Left forelimb (tissue), 1 donor: ENCODE data around the gene CMYA5.
"Not testable (repeated sequence)": the region's sequence is repeated elsewhere in the genome, so short reads cannot be mapped to it uniquely, and the experiment has no call there.

ENCODE experiments used
- DNase-seq: peaks from one replicate; pipeline ENCODE4 v3.0.0-alpha.2; 2018; ENCODE audit warnings: low spot score

The CMYA5 gene

DNA sequence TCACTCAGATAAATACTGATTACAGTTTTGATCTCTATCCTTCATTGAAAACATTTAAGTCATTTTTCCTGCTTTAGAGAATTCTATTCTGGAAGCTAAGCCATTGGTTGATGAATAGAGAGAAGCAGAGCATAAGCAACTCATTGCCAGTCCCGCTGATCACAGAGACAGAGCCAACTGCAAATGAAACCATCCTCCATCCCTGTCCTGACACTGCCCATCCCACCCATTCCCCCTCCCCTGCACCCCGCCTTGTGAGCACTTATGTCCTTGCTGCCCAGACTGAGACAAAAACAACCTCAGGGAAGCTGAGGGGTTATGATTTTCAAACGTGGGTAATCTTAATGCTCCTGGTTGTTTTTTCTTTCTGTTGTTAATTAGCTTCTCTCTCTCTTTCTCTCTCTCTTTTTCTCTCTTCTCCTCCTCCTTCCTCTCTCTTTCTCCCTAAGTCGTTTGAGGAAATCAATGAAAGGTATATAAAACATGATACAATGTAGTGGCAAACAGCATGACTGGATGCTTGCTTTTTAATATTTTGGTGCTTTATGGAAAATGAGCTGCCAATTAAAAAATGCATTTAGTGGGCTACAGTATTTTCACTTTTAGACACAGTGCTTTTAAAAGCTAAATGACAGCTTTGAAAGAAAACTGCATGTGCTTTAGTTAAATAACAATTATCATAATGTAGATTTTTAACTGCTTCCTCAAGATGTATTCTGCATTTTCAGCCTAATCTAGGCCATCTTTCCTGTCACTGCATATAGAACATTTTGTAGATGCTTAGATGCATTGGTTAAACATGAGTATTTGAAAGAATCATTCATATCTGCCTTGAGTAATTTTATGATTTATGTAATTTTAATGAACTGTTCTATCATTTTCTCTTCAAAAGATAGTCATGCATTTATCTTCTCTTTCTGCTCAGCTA lies 57.3 kb downstream of the CMYA5 start:
- DNase-seq, result no peak

DNA sequence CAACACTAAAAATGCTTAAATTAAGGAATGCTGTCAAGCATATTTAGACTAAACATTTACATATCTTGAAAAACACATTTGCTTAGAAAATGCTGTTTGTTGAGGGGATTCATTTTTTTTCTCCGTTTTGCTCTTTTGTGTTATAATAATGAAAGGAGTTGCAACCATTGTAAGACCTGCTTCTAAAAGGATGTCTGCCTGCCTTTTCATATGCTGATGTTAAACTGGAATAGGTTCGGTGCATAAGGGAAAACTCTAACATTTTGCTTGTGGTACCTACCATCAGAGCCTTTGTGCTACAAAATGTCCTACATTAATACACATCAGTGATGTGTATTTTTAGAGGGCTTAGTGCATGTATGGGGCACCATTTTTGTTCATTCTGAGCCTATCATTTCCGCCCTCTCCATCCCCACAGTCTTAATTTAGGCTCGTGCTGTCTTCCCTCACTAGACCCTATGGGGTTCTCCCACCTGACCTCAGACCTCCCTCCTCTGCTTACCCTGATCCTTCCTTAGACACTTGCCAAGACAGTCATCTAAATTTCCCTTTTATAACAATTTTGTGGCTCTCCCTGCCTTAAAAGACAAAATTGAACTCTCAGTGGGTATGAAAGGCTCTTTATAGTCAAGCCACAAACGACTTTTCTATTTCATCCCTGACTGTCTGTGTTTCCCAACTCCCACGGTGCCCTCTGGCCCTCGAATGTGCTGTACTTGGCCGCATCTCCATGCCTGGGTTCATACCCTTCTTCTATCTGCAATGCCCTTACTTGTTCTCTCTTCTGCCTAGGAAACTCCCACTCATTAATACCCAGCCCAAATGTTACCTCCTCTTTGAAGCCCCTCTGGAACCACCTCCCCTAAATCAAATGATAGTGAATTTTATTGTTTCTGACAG lies 61.2 kb downstream of the CMYA5 start:
- DNase-seq, result no peak

DNA sequence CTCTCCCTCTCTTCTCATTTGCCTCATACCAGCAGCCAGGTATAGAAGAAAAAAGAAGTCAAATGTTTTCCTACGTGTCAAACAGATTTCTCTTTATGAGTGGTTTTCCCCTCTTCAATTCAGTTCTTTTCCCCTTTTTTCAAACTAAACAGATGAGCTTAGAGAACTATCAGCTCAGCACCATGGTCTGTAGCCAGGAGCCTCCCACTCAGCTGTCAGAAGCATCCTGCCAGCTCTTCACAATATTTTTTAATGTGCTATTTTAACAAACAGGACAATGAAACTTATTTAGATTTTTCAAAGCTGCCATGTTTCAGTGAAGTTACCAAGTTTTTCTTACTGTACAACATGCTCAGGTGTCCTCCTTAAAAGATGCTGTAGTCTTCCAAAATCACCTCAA lies 63.5 kb downstream of the CMYA5 start:
- no peak for DNase-seq

DNA sequence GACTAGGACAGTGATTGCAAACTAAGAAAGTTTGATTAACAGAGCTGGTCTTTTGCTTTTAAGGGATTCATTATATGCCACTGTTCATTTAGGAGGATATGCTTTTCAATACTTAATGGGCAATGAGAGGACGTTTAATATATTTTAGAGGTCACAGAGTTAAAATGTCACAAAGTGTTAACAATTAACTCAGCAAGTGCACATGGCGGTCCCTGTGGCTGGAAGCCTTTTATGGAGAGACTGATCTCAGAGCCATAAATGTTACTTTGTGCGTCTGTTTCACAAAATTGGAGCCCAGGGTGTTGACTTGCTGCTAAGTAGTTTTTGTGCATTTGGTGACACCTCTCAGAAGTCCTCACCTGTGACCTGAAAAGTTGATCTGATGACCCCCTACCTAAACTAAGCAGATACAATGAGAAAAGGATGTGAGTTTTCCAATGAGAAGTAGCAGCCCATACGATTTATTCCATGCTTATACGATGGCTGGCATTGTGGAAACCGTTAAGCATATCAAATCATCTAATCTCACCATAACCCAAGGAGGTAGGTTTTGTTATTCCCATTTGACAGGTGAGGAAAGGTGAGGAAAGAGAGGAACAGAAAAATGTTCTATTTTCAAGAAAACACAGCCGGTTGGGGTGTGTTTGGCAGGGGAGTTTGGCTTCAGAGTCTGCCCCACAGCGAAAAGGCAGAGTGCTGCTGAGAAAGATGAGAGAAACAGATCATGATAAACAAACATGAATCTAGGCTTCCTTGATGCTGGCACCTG lies 64.4 kb downstream of the CMYA5 start:
- no peak for DNase-seq

DNA sequence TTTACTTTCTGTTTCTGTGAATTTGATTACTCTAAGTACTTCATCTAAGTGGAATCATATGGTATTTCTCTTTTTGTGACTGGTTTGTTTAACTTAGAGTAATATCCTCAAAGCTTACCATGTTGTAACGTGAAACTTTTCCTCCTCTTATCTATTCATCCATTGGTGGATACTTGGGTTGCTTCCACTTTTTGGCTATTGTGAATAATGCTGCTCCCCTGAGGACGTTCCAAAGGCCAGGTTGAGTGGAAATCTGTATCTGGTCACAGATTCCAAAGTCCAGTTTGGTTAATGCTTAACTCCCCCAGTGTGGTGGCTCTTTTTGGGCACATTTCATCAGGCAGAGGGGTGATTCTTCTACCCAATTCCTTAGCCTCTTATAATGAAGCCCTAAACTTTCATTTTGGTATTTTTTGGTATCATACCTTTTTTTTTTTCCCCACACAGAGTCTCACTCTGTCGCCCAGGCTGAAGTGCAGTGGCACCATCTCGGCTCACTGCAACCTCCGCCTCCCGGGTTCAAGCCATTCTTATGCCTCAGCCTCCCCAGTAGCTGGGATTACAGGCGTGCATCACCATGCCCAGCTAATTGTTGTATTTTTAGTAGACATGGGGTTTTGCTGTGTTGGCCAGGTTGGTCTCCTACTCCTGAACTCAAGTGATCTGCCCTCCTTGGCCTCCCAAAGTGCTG lies 65.4 kb downstream of the CMYA5 start:
- no peak for DNase-seq

DNA sequence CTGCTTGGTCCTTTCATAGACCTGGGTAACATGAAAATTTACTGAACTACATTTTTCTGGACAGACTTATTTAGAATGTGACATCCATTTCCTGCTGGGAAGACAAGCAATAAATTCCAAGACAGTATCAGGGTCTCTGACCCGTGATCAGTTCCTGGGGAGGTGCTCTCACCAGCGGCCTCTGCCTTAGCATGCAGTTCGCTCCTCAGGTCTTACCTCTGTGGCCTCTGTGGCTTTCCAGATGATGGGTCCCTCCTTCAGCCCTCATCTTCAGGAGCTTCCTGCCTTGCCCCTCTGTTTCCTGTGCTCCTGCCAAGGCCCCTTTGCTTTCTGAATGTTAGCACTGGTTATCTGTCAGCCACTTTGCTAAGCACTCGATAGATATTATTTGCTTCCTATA lies 66.4 kb downstream of the CMYA5 start:
- DNase-seq, result no peak

DNA sequence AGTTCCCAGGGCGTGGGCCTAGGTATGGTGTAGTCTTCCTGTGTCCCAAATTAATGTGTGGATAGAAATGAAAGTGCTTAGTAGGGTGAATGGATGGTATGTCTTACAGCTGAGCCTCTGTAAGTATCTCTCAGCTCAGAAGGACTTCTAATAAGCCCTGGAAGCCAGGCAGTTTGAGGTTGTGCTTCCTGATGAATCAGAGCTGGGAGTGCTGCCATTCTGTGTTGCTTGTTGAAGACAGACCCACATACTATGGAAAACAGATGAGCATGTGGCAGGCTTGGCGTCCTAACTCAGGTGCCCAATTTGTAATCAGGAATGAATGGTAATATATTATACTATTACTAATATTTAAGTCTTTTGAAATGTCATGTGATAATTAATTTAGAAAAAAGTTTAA lies 69.8 kb downstream of the CMYA5 start:
- DNase-seq, result no peak

DNA sequence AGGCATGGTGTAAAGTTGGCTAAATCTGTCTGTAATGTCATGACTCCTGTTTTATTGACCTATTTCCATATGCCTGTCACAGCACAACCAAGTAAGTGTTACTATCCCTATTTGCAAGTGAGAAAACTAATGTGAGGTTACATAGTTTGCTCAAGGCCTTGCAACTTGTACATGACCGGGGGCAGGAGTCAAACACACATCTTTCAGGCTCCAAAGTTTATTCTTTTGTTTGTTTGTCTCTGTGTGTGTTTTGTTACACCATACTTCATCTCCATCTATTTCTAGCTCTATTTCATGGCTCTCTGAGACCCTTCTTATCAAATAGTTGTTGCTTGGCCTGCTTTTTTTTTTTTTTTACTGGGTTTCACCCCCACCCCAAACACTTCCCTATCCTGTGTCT lies 70.2 kb downstream of the CMYA5 start:
- no peak for DNase-seq

DNA sequence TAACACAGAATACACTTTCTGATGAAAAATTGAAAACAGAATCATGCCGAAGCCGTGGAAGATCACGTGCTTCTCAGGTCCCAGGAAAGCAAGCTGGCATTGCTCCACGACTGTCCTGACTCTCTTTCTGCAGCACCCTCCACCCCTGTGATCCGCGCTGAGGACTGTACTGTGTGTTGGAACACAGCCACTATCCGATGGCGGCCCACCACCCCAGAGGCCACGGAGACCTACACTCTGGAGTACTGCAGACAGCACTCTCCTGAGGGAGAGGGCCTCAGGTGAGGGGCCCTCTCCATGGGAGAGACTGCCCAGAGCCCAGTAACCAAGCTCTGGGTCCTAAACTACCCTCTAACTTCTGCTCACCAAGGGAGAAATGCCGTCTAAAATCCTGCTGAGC lies 73.3 kb downstream of the CMYA5 start:
- no peak for DNase-seq

DNA sequence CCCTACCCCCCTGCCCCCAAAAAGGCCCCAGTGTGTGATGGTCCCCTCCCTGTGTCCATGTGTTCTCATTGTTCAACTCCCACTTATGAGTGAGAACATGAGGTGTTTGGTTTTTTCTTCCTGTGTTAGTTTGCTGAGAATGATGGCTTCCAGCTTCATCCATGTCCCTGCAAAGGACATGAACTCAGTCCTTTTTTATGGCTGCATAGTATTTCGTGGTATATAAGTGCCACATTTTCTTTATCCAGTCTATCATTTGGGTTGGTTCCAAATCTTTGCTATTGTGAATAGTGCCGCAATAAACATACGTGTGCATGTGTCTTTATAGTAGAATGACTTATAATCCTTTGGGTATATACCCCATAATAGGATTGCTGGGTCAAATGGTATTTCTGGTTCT lies 74.5 kb downstream of the CMYA5 start:
- not testable (repeated sequence) for DNase-seq

DNA sequence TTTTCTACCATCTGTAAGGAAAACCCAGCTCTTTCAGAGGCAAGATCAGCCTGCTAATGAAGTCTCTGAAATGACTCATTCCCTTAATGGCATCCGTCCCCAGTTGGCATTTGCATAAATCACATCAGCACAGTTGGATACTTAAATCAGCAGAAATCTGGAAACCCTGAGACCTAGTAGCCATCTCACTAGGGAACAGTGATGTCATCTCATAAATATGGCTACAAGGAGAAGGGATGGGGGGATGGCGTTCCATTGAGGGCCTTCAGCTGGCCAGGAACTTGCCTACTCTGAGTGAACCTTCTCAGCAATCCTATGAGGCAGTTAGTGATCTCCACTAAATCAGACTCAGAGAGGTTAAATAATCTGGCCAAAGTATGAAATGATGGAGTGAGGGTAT lies 81.8 kb downstream of the CMYA5 start:
- DNase-seq, result no peak

DNA sequence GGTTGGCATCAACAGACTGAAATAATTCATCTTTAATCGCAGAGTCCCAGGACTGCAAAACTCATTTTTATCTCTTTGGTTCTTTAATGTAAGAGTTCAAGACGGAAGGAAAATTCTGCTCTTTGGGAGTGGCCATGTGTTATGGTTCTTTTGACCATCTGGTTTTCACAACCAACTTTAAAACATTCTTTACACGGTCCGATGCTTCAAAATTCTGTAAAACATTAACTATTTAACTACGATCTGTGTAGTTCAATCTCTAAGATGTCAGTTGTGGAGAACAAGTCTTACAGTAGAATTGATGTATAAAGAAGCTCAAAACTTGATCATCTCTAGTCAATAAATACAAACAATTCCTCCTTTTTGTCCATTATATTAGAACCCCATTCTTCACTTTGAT lies 83.0 kb downstream of the CMYA5 start:
- DNase-seq, result no peak

DNA sequence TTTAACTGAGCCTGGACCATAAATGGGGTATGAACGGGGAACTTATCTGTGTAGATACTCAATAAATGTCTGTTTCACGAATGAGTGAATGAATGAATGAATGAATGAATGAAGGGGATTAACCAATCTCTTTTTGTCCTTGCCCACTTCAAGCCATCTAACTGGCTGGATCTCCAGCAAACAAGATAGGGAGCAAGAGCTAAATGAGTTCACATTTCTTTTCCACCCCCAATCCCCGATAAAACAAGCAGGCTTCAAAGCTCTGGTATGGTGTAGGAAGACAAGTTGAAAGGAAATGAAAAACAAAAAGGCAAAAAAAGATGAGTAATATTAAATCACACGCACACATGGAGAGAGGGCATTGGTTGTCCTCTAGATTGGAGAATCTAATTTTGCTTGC lies 84.0 kb downstream of the CMYA5 start:
- DNase-seq, result no peak

DNA sequence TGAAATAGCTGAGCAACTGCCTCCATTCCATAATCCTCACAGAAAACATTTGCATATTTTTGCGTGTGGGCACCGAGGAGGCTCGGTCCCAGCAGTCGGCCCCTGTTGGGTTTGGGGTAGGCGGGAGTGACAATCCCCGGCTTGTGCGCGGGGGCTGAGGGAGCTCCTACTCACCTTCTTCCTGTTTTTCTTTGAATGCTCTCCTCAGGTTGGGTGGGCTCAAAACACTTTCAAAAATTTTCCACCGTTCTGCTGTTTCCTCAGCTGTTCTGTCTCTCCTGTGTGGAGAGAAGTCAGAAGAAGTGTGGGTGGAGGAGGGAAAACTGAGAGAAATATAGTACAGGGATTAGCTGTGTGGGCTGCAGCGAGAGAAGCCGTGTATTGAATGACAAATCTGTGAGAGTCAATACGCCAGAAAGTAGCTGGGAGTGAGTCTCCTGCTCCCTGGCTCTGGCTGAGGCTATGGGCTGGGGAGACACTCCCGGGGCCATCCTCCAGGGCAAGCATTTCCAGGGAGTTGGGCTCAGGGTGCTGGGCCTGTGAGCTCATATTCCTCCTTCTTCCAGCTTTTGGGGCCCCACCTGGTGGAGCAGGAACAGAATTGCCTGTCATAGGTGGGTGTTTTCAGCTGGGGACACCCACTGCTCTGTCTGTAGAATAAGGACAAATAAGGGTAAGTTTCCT lies 84.7 kb downstream of the CMYA5 start:
- no peak for DNase-seq

DNA sequence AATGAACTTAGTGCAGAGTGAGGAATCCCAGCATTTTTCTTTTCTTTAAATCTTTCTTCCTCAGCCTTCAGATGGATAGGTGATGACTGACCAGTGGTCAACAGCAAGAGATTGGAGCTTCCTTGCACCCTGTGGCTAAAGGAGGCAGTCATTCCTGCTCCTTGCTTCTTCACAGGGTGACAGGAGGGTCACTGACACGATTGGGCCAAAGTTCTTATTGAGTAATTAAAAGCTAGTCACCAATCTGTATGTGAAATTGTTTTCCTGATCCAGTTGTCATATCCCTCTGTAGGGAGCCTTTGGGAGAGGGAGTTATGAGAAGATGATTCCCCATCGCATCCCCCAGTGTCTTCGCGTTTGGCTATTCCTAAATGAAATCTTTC lies 85.2 kb downstream of the CMYA5 start:
- DNase-seq, result no peak

DNA sequence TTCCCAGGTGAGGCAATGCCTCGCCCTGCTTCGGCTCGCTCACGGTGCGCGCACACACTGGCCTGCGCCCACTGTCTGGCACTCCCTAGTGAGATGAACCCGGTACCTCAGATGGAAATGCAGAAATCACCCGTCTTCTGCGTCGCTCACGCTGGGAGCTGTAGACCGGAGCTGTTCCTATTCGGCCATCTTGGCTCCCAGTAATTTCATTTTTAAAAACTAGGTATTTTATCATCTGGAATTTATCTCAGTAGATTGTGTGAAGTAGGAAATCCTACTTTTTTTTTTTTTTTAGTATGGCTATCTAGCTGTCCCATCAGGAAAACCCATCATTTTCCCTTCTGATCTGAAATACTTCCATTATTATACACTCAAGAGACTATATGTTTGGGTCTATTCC lies 95.1 kb downstream of the CMYA5 start:
- DNase-seq, result not testable (repeated sequence)

DNA sequence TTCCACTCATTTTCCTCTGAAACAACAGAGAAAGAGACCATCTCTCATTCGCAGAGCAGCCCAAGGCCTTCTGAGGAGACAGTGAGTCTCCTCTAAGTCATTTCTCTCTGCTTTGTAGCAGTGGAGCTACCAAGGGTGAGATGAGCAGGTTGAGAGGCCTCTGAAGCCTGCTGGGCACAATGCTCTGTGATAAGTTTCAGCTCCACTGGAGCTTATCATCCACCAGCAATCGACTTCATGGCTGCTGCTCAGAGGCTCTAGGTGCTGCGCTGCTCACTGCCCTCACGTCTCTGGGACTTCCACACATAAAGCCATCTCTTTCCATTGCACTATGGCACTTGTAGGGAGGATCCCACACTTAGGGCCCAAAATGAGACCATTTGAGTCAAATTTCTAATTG lies 96.3 kb downstream of the CMYA5 start:
- DNase-seq, result no peak

DNA sequence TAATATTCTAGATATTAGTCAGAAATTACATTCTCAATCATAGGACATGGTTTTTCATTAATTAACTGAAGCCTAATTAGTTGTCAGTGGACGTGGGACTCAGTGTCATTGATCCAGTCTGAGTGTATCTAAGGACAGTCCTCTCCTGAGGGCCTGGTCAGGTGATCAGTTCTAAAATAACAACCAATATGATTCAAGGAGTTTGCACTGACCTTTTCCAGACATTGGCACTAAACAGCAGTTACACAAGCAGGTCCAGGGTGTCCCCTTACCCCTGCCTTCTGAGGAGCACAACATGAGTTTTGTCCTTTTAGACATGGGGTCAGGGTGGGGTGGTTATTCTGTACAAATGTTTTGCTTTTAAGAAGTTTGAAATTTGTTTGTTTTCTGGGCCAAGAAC lies 97.8 kb downstream of the CMYA5 start:
- DNase-seq, result no peak

DNA sequence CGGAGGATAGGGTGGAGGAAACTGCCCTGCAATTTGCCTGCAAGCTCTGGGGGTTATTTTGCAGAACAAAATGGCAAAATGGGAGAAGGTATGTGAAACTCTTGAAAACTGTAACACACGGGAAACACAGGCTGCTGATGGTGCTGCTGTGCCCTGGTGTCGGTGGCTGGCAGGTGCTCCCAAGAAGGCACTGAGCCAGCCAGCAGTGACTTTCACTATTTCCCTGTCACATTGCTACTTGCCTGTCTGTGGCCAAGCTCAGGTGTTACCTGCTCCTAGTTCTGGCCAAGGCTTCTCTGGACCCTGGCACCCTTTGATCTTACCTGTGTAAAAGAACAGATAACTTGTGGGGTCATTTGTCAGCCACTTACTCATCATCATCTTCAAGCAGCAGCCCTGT lies 102.2 kb downstream of the CMYA5 start:
- no peak for DNase-seq

DNA sequence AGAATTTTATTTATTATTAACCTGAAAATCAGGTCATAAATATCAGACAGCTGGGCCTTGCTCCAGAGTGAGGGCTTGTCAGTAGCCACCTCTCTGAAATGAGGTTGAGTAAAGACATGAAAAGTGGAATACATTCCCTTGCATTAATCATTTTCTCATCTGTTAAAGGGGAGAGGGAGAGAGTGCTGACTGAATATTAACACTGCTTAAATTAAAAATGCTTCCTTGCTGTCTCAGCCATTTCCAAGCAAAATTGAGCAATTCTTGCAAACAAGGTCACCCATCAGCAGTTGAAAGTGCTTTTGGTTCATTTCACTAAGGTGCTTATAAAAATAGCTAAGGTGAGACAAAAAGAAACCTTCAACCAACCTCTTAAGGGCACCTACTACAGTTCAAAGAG lies 102.8 kb downstream of the CMYA5 start:
- no peak for DNase-seq

DNA sequence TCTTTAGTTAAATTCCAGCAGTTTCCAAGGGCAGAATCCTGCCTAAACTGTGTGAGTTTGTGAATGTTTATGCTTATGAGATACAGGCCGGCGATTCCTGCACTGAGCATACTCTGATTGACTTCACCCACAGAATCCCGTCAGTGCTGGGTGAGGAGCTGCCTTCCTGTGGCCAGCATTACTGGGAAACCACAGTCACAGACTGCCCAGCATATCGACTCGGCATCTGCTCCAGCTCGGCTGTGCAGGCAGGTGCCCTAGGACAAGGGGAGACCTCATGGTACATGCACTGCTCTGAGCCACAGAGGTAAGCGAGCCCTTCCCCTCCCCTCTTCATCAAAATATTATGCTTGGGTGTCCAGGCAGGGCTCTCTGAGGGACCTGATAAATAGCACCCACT lies 103.7 kb downstream of the CMYA5 start:
- DNase-seq, result no peak
